ENCODE measurements around the gene ACTMAP.

Gene ACTMAP

DNA sequence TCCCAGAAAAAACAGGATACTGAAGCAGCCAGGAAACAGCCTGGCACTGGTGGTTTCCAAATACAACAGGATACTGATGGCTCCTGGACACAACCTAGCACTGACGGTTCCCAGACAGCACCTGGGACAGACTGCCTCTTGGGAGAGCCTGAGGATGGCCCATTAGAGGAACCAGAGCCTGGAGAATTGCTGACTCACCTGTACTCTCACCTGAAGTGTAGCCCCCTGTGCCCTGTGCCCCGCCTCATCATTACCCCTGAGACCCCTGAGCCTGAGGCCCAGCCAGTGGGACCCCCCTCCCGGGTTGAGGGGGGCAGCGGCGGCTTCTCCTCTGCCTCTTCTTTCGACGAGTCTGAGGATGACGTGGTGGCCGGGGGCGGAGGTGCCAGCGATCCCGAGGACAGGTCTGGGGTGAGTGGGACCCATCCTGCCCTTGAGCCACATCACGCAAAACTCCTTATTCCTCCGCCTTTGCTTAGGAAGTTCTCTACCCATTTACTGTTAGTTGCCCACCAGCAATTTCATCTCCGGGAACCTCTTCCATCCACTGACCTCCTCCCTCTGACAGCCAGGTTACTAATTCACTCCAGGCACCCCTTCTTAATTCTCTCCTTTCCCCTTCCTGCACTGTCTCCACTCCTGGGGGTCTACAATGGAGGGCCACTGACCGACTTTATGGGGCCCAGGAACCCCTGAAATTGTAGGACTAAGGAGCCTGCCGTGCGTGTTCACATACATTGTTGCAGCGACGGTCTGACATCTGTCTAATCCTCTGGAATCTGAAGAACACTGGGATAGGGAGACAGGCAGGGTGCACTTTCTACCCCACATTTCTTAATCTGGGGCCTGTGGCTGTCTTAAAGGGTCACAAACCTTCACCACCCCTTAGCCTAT is 32.1 kb downstream of the ACTMAP start:
- DNase-seq, result no peak

DNA sequence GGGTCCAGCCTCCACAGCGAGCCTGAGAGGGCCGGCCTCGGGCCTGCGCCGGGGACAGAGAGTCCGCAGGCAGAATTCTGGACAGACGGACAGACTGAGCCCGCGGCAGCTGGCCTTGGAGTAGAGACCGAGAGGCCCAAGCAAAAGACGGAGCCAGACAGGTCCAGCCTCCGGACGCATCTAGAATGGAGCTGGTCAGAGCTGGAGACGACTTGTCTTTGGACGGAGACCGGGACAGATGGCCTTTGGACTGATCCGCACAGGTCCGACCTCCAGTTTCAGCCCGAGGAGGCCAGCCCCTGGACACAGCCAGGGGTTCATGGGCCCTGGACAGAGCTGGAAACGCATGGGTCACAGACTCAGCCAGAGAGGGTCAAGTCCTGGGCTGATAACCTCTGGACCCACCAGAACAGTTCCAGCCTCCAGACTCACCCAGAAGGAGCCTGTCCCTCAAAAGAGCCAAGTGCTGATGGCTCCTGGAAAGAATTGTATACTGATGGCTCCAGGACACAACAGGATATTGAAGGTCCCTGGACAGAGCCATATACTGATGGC is 32.9 kb downstream of the ACTMAP start:
- no peak for DNase-seq

DNA sequence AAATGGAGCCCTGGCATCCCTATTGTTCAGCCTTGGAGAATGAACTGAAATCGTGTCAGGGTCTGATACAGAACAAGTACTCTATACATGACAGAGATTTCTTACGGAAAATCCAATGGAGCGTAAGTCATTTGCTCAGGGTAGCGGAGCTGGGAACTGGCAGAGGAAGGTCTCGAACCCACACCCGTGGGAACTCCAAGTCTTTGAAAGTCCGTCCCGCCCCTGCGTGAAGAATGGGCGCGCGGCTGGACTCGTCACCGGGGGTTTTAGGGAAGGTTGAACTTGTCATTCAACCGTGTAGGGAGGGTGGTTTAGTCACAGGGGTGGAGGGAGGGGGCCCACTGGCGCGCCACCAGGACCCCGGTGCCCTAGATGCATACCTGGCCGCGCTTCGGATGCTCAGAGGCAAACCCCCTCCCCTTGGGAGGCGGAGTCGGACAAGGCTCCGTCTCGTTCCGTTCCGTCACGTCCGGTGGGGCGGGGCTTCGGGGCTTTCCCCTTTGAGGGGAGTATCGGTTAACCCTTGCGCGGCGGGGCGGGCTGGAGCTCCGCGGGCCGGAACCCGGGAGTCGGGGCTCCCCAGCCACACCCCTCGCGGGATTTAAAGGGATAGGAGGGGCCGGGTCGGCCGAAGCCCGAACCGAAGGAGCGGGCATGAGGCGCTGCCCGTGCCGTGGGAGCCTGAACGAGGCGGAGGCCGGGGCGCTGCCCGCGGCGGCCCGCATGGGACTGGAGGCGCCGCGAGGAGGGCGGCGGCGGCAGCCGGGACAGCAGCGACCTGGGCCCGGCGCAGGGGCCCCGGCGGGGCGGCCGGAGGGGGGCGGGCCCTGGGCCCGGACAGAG is 33.6 kb downstream of the ACTMAP start, which contains the start of the genes COQ8B and ITPKC:
Gene COQ8B (minus strand): TSS at position 405 of the 843 bp plus-strand sequence. CDS start 2,254 bp downstream, outside the sequence.
Gene ITPKC (plus strand): TSS at position 631 of the 843 bp plus-strand sequence. CDS start 24 bp downstream, at position 655.
- peak; percentile 100 for DNase-seq

DNA sequence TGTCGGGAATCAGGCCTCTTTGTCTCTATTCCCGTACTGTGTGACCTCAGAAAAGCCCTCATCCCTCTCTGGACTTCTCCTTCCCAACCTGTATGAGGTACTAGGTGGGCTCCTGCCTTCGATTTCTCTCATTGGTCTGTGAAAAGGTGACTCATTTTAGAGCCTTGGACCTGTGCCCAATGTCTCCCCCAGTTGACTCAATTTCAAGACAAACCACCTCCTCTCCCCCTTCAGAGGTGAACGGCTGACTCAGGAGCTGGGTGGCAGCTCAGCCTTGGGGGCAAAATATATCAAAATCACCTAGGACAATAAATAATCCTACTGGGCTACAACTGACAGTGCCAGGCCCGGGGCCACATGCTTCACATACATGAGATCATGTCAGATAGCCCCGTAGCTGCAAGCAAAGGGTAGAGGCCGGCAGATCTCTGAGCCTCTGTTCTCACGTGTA is 34.2 kb downstream of the ACTMAP start:
- DNase-seq, result peak; percentile 58

DNA sequence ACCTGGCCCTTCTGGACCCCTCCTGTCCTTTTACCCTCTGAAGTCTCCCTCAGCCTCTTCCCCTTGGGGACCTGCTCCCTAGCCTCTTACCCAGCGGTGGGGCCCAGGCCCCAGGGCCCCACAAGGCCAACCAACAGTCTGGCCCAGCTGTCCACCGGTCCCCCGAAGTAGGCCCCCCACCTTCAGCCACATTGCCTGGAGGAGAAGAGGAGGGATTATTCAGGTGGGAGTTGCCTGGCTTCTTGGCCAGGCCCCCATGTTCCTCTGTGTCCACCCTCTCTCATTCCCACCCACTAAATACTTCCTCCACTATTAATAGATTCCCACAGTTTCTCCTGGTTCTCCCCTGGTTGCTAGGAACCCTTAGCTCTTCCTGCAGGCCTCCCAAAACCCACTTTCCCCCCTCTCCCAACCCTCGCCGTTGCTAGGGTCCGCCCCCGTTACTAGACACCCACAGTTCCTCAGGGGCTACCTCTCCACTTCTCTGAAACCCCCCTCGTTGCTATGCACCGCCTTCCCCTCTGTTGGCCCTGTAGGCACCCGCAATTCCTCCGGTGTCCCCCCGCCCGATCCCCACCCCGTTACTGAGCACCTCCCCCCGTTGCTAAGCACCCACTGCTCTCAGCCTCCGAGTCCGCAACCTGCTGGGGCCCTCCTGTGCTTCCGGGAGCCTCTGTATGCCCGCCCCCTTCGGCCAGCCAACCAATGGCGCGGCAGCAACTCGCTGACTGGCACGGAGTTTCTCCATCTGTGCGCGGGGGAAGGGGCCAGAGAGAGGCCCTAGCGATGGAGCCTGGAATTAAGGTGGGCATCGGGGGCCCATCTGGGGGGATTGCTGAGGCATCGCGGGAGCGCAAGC is 35.6 kb downstream of the ACTMAP start:
- DNase-seq, result peak; percentile 86 to 89

DNA sequence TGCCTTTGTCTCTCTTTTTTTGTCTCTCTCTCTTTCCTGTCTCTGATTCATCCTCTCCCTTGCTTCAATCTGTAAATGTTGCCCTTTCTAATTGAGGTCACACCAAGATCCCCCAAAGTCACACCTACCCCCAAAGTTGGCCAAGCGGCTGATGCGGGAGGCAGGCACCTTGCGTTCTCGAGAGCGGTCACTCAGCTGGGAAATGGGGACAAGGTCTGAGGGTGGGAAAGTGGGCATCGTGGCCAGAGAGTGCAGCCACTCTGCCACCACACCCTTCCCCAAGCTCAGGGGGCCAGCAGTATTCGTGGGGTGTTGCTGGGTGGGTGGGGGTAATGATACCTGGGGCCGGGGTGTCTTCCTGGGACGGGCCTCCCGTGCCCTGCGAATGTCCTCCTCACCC is 36.3 kb downstream of the ACTMAP start:
- DNase-seq, result no peak

DNA sequence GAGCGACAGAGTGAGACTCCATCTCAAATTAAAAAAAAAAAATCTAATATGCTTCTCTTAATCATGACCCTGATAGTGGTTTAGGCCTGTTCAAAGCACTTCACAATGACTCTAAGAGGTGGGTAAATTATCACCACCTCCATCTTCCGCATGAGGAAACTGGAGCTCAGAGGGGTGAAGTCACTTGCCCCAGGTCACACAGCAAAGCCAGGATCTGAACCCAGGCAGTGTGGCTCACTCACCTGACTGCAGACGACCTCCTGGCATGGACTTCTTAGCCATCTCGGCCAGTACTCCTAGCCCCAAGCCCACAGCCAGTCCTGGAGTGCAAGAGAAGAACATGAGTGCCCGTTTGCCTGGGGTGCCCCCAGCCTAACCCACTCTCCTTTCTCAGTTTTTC is 40.5 kb downstream of the ACTMAP start:
- no peak for DNase-seq

DNA sequence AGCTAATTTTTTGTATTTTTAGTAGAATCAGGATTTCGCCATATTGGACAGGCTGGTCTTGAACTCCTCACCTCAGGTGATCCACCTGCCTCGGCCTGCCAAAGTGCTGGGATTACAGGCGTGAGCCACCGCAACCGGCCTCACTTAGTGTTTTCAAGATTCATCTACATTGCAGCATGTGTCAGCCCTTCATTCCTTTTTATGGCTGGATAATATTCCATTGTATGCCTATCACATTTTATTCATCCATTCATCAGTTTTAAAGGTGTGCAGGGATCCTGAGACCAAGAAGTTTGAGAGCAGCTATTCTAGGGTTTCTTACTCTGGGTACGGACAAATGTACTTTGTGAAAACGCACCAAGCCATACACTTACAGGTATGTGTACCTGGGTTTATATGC is 42.7 kb downstream of the ACTMAP start:
- DNase-seq, result no peak

DNA sequence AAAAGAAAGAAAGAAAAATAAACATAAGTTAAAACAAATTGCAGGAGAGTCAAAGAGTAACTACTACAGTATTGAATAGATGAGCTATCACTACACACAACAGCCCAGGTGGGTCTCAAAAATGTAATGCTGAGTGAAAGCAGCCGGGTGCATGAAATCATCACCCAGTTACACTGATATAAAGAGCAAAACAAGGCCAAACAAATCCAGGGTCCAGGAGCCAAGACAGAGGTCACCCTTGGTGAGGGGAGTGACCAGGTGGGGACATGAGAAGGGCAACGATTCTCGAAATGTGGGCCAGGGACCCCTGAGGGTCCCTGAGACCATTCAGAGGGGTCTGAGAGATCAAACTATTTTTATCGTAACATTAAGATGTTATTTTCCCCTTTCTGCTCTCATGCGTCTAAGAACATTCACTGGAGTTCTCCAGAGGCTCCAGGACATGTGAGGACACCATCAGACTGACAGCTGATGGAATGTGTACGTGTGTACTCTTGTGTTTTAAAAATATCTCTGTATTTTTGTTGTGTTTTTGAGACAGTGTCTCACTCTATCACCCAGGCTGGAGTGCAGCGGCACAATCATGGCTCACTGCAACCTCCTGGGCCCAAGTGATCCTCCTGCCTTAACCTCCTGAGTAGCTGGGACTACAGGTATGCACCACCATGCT is 44.2 kb downstream of the ACTMAP start:
- no peak for DNase-seq

DNA sequence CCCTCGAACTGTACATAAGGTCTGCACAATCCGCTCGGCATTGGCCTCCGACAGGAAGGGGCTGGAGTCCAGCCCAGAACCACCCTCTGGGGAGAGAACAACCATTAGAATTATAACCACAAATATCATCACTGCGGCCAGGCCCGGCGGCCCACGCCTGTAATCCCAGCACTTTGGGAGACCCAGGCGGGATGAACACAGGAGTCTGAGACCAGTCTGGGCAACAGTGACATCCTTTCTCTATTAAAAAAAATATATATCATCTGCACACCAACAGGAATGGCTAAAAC is 45.0 kb downstream of the ACTMAP start:
- no peak for DNase-seq

DNA sequence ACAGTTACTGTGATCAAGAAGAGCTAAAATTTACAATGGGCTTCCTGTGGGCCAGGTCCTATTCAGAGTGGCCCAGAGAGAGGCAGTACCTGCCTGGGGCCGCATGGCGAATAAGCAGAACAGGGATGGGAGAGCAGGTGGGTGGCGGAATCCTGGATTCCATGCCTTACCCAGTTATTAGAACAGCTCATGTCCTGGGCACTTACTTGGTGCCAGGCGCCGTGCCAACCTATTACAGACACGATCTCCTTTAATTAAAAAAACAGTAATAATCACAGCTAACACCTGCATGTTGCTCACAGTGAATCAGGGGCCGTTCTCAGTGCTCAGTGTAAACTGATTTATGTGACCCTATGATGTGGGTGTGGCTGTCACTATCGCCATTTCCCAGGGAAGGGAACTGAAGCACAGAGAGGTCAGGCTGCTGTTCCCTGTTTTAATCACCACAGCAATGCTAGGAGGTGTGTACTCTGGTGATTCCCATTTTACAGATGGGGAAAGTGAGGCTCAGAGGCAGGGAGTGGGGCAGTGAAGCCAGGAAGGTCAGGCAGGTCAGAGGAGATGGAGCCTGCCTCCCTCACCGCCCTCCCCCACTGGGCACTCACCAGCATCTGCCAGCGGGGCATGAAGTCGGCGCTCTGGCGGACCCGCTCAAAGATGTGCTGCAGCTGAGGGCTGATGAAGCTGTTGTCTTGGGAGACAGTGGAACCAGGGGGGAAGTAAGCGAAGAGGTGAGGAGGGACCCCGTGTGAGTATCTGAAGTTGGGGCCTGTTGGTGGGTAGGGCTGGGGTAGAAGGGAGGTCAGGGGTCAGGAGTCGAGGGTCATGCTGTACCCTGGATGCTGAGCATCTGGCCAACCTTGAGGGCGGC is 45.6 kb downstream of the ACTMAP start:
- no peak for DNase-seq

DNA sequence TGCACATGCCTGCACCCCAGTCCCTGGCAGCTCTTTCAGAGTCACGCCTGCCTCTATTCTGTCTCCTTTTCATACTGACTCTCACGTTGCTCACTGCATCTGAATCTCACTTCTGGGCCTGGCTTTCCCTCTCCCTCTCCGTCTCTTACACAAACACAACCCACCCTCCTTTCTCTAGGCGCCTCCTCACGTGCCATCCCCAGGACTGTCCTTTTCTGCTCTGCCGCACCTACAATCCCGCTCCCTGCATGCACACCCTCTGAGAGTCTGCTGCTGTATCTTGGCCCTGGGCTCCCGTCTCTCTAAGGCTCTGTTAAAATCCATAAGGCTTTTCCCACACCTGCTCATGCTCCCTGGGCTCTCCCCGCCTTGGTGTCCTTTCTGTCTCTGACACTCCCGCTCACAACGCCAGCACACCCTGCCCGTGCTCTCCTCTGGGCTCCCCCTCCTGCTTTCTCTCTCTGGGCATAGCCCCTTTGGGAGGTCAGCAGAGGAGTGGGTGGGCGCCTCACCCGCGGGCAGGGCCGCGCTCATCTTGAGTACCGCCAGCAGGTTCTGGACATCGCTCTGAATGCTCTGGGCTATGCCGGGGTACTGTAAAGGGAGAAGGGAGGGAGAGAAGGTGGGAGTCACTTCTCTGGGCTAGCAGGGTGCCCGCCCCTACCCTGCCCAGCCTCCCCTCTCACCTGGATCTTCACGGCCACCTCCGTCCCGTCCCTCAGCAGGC is 47.1 kb downstream of the ACTMAP start:
- DNase-seq, result no peak

DNA sequence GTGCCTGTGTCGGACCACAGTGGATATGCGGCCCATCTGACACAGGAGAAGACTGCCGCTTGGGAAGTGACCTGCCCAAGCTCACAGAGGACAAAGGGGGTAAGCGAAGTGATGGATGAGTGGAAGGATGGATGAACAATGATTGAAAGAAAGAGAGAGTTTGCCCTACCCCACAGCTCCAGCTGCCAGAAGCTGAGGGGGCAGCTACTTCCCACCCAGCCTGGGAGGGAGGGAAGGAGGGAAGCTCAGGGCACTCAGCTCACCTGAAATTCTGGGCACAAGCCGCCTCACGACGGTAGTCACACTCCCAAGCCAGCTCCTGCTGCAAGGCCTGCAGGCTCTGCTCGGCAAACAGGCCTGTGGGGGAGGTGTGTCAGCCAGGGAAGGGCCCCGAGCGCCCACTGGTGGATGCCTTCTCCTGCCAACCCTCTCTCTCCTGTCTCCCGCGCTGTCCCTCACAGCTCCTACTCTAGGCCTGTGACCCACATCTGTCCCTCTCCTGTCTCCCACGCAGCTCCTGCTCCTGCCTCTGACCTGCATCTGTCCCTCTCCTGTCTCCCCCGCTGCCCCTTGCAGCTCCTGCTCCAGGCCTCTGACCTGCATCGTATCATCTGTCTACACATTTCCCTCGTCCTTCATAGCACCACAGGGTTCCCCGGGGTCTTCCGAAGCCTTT is 47.8 kb downstream of the ACTMAP start:
- no peak for DNase-seq

DNA sequence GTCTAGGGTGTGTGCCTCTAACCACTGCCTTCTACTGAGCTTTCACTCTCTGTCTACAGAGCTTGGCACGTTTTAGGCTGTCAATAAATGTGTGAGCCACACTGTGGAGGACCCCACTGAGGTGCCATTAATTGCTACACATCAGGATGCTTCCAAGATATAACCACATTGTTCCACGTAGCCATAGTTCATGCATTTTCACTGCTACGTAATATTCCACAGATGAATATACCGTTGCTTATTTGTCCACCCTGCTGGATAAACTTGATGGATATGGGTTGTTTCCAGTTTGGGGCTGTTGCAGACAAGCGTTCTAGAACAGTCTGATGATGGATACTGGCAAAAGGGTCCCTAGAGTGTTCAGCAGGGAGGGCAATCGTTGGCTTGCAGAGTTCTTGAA is 48.5 kb downstream of the ACTMAP start:
- DNase-seq, result no peak

DNA sequence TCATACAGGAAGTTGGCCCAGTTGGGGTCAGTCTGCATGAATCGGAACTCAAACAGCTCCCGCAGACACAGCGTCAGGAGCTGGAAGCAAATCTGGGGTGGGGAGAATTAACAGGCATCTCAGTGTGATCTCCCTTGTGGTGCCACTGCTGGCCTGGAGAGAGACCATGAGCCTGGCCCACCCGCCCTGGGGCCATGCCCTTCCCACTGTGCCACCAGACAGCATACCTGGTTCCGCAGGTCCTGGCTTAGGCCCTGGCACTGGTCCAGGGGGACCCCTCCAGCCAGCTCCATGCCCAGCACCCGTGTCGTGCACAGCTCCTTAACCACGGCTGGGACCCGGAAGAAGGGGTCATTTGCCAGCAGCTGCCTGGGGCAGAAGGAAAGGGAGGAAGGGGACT is 50.2 kb downstream of the ACTMAP start:
- no peak for DNase-seq

DNA sequence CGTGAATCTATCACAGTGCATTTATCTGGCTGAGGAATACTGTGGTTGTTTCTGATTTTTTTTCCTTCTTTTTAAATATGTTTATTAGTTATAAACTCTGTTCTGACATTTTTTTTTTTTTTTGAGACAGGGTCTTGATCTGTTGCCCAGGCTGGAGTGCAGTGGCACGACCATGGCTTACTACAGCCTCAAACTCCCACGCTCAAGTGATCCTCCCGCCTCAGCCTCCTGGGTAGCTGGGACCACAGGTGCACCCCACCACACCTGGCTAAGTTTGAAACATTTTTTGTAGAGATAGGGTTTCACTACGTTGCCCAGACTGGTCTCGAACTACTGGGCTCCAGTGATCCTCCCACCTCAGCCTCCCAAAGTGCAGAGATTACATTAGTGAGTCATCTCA is 53.3 kb downstream of the ACTMAP start:
- no peak for DNase-seq

DNA sequence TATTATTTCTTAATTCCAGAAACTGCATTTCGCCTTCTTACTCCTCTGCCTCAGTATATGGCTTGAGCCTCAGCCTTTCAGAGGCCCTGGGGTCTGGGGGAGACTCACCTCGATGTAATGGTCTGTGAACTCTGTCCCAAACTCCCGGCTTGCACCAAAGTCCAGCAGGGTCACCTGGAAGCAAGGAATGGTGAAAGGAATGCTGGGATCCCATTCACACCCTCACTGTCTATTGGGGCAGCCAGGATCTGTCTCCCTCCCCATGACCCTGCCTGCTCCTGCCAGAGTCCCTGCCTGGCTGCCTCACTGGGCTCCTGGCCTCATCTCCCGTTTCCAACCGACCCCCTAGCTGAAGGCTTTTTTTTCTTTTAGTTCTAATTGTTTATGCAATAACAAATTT is 54.4 kb downstream of the ACTMAP start:
- DNase-seq, result no peak

DNA sequence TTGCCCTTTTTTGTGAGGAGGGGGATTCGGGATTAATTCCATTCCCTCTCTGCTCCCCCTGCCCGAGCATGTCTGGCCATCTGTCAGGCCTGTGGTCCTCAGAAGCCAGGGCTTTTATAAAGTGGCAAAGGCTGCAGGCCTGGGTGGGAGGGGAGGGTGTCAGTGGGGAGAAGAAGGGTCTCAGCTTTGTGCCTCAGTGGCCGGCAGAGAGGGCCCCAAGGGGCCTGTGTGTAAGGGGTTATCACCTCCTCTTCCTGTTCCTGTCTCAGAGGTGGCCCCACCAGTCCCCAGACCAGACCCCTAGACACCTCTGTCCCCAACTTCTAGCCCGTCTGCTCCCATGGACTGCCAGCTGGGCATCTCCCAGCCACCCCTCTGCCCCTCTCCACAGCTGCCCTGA is 56.4 kb downstream of the ACTMAP start:
- no peak for DNase-seq

DNA sequence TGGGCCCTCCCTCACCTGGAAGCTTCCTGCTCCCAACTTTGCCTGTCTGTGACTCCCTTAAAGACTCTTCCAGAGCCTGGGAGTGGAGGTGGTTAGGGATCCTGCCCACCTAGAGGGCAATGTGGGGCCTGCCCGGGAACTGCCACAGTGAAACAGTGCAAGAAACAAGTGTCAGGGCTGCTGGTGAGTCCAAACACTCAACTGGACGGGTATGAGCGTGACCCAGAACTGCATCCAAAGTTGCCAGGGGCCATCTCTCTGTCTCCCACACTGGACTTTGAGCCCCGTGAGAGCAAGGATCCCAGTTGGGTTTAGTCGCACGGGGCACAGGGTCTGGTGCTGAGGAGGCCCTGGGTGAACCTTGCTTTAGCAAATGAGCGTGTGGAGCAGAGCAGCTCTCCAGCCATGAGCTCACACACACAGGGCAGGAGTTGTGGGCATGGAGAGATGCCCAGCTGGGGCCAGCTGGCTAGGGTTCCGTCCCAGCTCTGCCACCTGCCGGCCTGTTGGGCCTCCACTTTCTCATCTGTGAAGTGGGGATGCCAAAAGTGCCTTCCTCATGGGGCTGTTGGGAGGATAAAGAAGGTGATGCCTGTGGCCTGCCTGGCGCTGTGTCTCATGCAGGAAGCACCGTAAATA is 57.0 kb downstream of the ACTMAP start:
- no peak for DNase-seq
